Body of pancreas (tissue), 4 donors: ENCODE measurements around the gene NUP214.

Source experiments
- POLR2A ChIP-seq, 3 donors: fragments of 450-650 bp; IDR thresholded peaks; one replicate each; pipeline ENCODE4 v1.6.1; 2016; ENCODE audit warnings: antibody characterized with exemption in 3 of 3, mild to moderate bottlenecking in 2 of 3
- TF ChIP-seq, protein P1 (sequence below), 7 experiments: fragments of 450-650 bp in 4 of 7; fragments of 200-600 bp in 3 of 7; sonication (generic) in 3 of 7; IDR thresholded peaks; one replicate each; pipeline ENCODE4 v1.5.1; 2016 to 2019; ENCODE audit warnings: antibody characterized with exemption in 7 of 7

DNA sequence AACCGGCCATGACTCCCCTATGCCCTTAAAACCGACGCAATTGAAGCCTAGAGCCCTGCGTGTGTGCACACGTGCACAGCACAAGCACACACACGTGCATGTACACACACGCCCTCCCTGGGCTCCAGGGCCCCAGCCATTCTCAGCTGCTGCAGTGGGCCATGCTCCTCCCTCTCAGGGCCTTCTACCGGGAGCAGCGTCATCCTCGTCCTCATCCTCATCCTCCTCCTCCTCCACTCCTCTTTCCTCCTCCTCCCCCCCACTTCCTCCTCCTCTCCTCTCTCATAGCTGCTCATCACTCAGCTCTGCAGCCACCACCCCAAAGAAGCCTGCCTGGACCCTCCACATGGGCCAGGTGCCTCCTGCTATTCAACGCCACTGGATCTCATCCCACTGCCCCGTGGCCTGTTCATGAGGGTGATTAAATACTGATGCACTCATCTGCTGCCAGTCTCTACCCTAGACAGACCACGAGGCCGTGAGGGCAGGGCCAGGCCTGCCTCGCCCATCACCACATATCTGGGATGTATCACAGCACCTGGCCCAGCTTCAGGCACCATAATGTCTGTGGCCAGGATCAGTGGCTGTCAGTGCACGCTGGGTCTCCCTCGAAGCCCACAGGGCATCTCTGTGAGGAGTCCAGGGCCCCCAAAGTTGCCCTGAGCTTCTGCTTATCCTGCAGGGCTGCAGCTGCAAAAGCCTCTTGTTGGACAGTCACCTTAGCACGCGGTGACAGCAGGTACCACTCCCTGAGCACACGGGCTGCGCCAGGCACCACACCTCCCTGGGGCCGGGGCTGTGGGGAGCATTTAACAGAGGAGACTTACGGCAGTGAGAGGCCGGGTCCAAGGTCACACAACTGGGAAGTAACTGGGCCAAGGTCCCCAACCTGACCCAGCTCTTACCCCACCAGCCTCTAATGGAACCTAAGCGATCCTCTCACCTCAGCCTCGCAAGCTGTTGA, 141.2 kb downstream of the NUP214 start:
- TF ChIP-seq, protein P1, sequence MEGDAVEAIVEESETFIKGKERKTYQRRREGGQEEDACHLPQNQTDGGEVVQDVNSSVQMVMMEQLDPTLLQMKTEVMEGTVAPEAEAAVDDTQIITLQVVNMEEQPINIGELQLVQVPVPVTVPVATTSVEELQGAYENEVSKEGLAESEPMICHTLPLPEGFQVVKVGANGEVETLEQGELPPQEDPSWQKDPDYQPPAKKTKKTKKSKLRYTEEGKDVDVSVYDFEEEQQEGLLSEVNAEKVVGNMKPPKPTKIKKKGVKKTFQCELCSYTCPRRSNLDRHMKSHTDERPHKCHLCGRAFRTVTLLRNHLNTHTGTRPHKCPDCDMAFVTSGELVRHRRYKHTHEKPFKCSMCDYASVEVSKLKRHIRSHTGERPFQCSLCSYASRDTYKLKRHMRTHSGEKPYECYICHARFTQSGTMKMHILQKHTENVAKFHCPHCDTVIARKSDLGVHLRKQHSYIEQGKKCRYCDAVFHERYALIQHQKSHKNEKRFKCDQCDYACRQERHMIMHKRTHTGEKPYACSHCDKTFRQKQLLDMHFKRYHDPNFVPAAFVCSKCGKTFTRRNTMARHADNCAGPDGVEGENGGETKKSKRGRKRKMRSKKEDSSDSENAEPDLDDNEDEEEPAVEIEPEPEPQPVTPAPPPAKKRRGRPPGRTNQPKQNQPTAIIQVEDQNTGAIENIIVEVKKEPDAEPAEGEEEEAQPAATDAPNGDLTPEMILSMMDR (IDR thresholded peaks at IDR 0.05): no peak
- no peak for TF ChIP-seq POLR2A (IDR thresholded peaks at IDR 0.05)
